Natural killer cell (primary cell): ENCODE measurements around the gene DMC1. TPM values are rescaled to one million over a fixed set of nuclear protein-coding genes. Genes with fewer than 3 reads are reported as not detected.
A peak's percentile ranks its signal among the peaks of the same experiment; 100 is the strongest.

Experiments used
- ATAC-seq, 3 donors: fragments of 150-1000 bp in 2 of 3; fragments of 200-7000 bp in 1 of 3; cut with Tn5 transposase; 1 replicate in 1 of 3; 2 replicates in 2 of 3; pipeline ENCODE4 v1.10.0; 2021; ENCODE audit warnings: mild to moderate bottlenecking in 2 of 3, moderate library complexity in 2 of 3
- DNase-seq, 2 donors: peaks; one replicate each; pipeline versions ENCODE4 v3.0.0 to v3.0.0-alpha.2; 2013 to 2021; ENCODE audit warnings: mixed read lengths in 1 of 2
- H3K27ac ChIP-seq: one replicate; pipeline ENCODE4 v1.5.1; 2013; ENCODE audit warnings: mild to moderate bottlenecking, low read length
- H3K27me3 ChIP-seq: one replicate; pipeline ENCODE4 v1.6.1; 2013; ENCODE audit warnings: low read length; ENCODE audit not compliant: control insufficient read depth, insufficient read depth
- H3K36me3 ChIP-seq: one replicate; pipeline ENCODE4 v1.6.1; 2013; ENCODE audit warnings: low read length; ENCODE audit not compliant: control insufficient read depth, insufficient read depth
- H3K4me1 ChIP-seq: one replicate; pipeline ENCODE4 v1.6.1; 2013; ENCODE audit warnings: low read length; ENCODE audit not compliant: control insufficient read depth, insufficient read depth
- H3K4me3 ChIP-seq: one replicate; pipeline ENCODE4 v1.5.1; 2013; ENCODE audit warnings: low read length
- H3K9me3 ChIP-seq: one replicate; pipeline ENCODE4 v1.6.1; 2013; ENCODE audit warnings: low read length; ENCODE audit not compliant: control insufficient read depth, insufficient read depth
- H3K27ac Mint-ChIP-seq, 2 donors: one replicate each; pipeline ENCODE4 v1.8.0; 2022; ENCODE audit warnings: mild to moderate bottlenecking in 2 of 2, mixed read lengths in 2 of 2, moderate library complexity in 1 of 2
- H3K27me3 Mint-ChIP-seq, 2 donors: one replicate each; pipeline ENCODE4 v1.8.0; 2022; ENCODE audit warnings: low read depth in 2 of 2, mixed read lengths in 2 of 2
- H3K36me3 Mint-ChIP-seq: one replicate; pipeline ENCODE4 v1.8.0; 2022; ENCODE audit warnings: mixed read lengths
- H3K4me1 Mint-ChIP-seq, 2 donors: one replicate each; pipeline ENCODE4 v1.8.0; 2022; ENCODE audit warnings: mixed read lengths in 2 of 2
- H3K4me3 Mint-ChIP-seq: one replicate; pipeline ENCODE4 v1.8.0; 2022; ENCODE audit warnings: mild to moderate bottlenecking, moderate library complexity, mixed read lengths
- H3K9me3 Mint-ChIP-seq, 2 donors: one replicate each; pipeline ENCODE4 v1.8.0; 2022; ENCODE audit warnings: mixed read lengths in 2 of 2
- CTCF ChIP-seq: fragments of 200-600 bp; IDR thresholded peaks from one replicate; pipeline ENCODE4 v1.8.0; 2022; ENCODE audit warnings: antibody characterized with exemption
- WGBS: methylation state at CpG from one replicate; pipeline ENCODE4 v1.1.7; 2013; ENCODE audit warnings: missing lambda C conversion rate; ENCODE audit not compliant: insufficient coverage; 5-methylcytosine and 5-hydroxymethylcytosine counted together
- intact Hi-C: fragments of 100-400 bp; cut with micrococcal nuclease; formaldehyde crosslinking; loops from one replicate; pipeline ENCODE4 v1.14.2; 2022
- total RNA-seq, 4 donors: library from RNA; stranded (reverse); fragments of 120-200 nt in 1 of 4; gene quantifications; one replicate each; pipeline versions ENCODE4 v1.2.3 to v1.2.4, GENCODE V29; 2013 to 2022

DMC1 gene
- total RNA-seq, 3 donors from 2014 or later (not counting 1 experiment from before 2014, with no cell fraction given), result 0.31 to 1.7 (median 0.63) TPM

- DNase-seq (no peak), ATAC-seq (peak in 1 of 3 donors; percentile 35)
- Histone ChIP-seq H3K4me3 (no peak overlapping the region), H3K4me1 (peaks cover 12% of the 10 kb centered on the region), H3K9me3 (no peaks in the 10 kb centered on the region), H3K27ac (no peak overlapping the region), H3K36me3 (peaks cover 97% of the 10 kb centered on the region), H3K27me3 (no peaks in the 10 kb centered on the region)
- H3K36me3 Mint-ChIP-seq, result peaks cover 27% of the 10 kb centered on the region
- H3K4me1 Mint-ChIP-seq, result peaks cover 26 to 31% of the 10 kb centered on the region in 2 donors
- no peaks in the 10 kb centered on the region for H3K9me3 Mint-ChIP-seq
- no peak overlapping the region for H3K4me3 Mint-ChIP-seq
- peak overlapping the region; percentile 42 to 64 for H3K27ac Mint-ChIP-seq
- 25% methylated on average over 2 of the region's 2 CpGs for WGBS
- TF ChIP-seq CTCF, result no peak
- intact Hi-C loops, result no loop called here
- H3K27me3 Mint-ChIP-seq, result no peaks in the 10 kb centered on the region
Measured at GRCh38 chr22:38494498-38494897, 75.5 kb downstream of the DMC1 start.

GRCh38 chr22:38491707-38492348, 78.2 kb downstream of the DMC1 start:
- H3K36me3 ChIP-seq, result peaks cover 92% of the 10 kb centered on the region
- no peaks in the 10 kb centered on the region for H3K27me3 ChIP-seq
- H3K9me3 ChIP-seq, result no peaks in the 10 kb centered on the region
- Mint-ChIP-seq H3K4me3 (no peak overlapping the region), H3K9me3 (no peaks in the 10 kb centered on the region), H3K4me1 (peaks cover 23 to 36% of the 10 kb centered on the region in 2 donors), H3K36me3 (peaks cover 20% of the 10 kb centered on the region), H3K27ac (peak overlapping the region; percentile 35 to 61), H3K27me3 (no peaks in the 10 kb centered on the region)
- intact Hi-C loops, result no loop called here
- ATAC-seq (no peak), DNase-seq (no peak)
- 81% methylated on average over 3 of the region's 5 CpGs for WGBS
- H3K4me3 ChIP-seq, result no peak overlapping the region
- peaks cover 12% of the 10 kb centered on the region for H3K4me1 ChIP-seq
- no peak overlapping the region for H3K27ac ChIP-seq
- TF ChIP-seq CTCF, result no peak

DNA sequence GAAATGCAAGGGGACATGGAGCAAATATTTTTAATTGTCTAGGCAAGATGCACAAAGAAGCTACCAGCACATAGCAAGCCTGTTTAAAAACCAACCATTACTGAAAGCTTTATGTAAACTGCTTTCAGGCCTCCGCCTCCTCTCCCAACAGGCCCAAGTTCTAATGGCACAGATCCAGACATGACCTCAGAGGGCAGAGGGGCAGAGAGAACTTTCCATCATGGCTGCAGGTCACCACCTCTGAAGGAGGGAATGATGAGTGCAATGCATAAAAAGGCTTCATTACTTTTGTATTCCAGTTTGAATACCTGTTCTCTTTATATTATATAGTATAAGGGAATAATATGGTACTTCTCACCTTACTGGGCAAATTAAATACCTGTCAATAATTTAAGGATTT, 79.1 kb downstream of the DMC1 start:
- peaks cover 20% of the 10 kb centered on the region for H3K36me3 Mint-ChIP-seq
- Histone ChIP-seq H3K4me1 (peaks cover 7% of the 10 kb centered on the region), H3K27ac (no peak overlapping the region), H3K4me3 (no peak overlapping the region), H3K27me3 (no peaks in the 10 kb centered on the region), H3K36me3 (peaks cover 92% of the 10 kb centered on the region), H3K9me3 (no peaks in the 10 kb centered on the region)
- intact Hi-C loops, result no loop called here
- WGBS, result 100% methylated on average over 1 of the region's 1 CpG
- no peak for TF ChIP-seq CTCF
- no peaks in the 10 kb centered on the region for H3K9me3 Mint-ChIP-seq
- H3K27ac Mint-ChIP-seq, result peak overlapping the region; percentile 33 to 83
- ATAC-seq, result no peak
- H3K4me3 Mint-ChIP-seq, result no peak overlapping the region
- DNase-seq, result no peak
- peaks cover 23 to 36% of the 10 kb centered on the region in 2 donors for H3K4me1 Mint-ChIP-seq
- H3K27me3 Mint-ChIP-seq, result no peaks in the 10 kb centered on the region

DNA sequence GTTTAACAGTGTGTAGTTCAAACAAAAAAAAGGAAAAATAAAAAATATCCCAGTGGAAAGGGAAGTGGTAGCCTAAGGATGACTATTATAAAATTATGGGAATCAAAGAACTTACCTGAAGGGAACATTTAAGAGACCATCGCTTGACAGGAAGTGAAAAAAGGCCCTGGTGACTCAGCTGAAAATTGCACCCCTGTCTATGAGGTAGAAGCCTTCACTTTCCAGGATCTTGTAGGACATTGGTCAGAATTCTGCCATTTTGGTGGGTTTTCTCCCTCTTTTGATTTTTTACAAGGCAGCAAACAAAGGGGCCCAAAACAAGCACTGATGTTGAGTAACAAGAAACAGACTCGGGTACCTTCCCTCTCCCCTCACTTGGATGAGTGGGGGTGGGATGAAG, 79.5 kb downstream of the DMC1 start:
- H3K27ac ChIP-seq, result no peak overlapping the region
- no peaks in the 10 kb centered on the region for H3K9me3 Mint-ChIP-seq
- H3K4me1 ChIP-seq, result peaks cover 7% of the 10 kb centered on the region
- H3K36me3 ChIP-seq, result peaks cover 90% of the 10 kb centered on the region
- H3K4me3 Mint-ChIP-seq, result no peak overlapping the region
- H3K36me3 Mint-ChIP-seq, result peaks cover 20% of the 10 kb centered on the region
- intact Hi-C loops, result no loop called here
- no peaks in the 10 kb centered on the region for H3K27me3 ChIP-seq
- TF ChIP-seq CTCF, result no peak
- H3K4me1 Mint-ChIP-seq, result peaks cover 23 to 36% of the 10 kb centered on the region in 2 donors
- peak overlapping the region; percentile 33 to 83 for H3K27ac Mint-ChIP-seq
- ATAC-seq (peak in 1 of 3 donors; percentile 50), DNase-seq (no peak)
- H3K9me3 ChIP-seq, result no peaks in the 10 kb centered on the region
- 7% methylated on average over 1 of the region's 2 CpGs for WGBS
- no peak overlapping the region for H3K4me3 ChIP-seq
- H3K27me3 Mint-ChIP-seq, result no peaks in the 10 kb centered on the region
